DND-41 (cell line): ENCODE measurements around the gene TPPP3.

Experiments used
- ATAC-seq: fragments of 200-7000 bp; cut with Tn5 transposase; 3 replicates; pipeline ENCODE4 v1.9.1; 2021; ENCODE audit warnings: low read depth; ENCODE audit not compliant: insufficient read depth
- DNase-seq: peaks from one replicate; pipeline ENCODE4 v3.0.0-alpha.2; 2020
- H2AFZ ChIP-seq: 2 replicates; pipeline ENCODE4 v1.6.0; 2012; ENCODE audit warnings: low read depth, low read length
- H3K27ac ChIP-seq: 2 replicates; pipeline ENCODE4 v1.5.1; 2012; ENCODE audit warnings: low read length, inconsistent platforms
- H3K27me3 ChIP-seq: fragments of 200-600 bp; sonication (generic); 2 replicates; pipeline ENCODE4 v1.6.0; 2012; ENCODE audit warnings: low read length, mild to moderate bottlenecking, inconsistent platforms; ENCODE audit not compliant: insufficient read depth, poor library complexity
- H3K36me3 ChIP-seq: 2 replicates; pipeline ENCODE4 v1.5.1; 2012; ENCODE audit warnings: low read length, inconsistent platforms; ENCODE audit not compliant: insufficient read depth
- H3K4me1 ChIP-seq: 2 replicates; pipeline ENCODE4 v1.5.1; 2012; ENCODE audit warnings: mild to moderate bottlenecking, low read length; ENCODE audit not compliant: insufficient read depth
- H3K4me2 ChIP-seq: 2 replicates; pipeline ENCODE4 v1.6.0; 2012; ENCODE audit warnings: mild to moderate bottlenecking, moderate library complexity, low read length, inconsistent platforms; ENCODE audit not compliant: insufficient read depth
- H3K4me3 ChIP-seq, 2 experiments: fragments of 200-600 bp in 1 of 2; shearing (Covaris generic) in 1 of 2; 2 replicates each; pipeline ENCODE4 v1.5.1; 2012 to 2016; ENCODE audit warnings: inconsistent platforms in 2 of 2, low read length in 2 of 2, mild to moderate bottlenecking in 2 of 2, low read depth in 1 of 2, moderate library complexity in 1 of 2
- H3K79me2 ChIP-seq: 2 replicates; pipeline ENCODE4 v1.6.0; 2012; ENCODE audit warnings: low read length, inconsistent platforms; ENCODE audit not compliant: insufficient read depth
- H3K9ac ChIP-seq: 2 replicates; pipeline ENCODE4 v1.6.0; 2012; ENCODE audit warnings: low read depth, mild to moderate bottlenecking, inconsistent platforms, low read length, moderate library complexity
- H3K9me3 ChIP-seq: 2 replicates; pipeline ENCODE4 v1.5.1; 2012; ENCODE audit warnings: low read length, moderate library complexity, mild to moderate bottlenecking, inconsistent platforms; ENCODE audit not compliant: insufficient read depth, severe bottlenecking
- H4K20me1 ChIP-seq: 2 replicates; pipeline ENCODE4 v1.6.0; 2012; ENCODE audit warnings: low read length; ENCODE audit not compliant: insufficient read depth
- CTCF ChIP-seq: IDR thresholded peaks from 2 replicates; pipeline ENCODE4 v1.5.1; 2012; ENCODE audit warnings: borderline replicate concordance, low read length, moderate library complexity, mild to moderate bottlenecking; ENCODE audit not compliant: poor library complexity, severe bottlenecking; ENCODE audit errors: extremely low read depth
- EZH2 ChIP-seq: IDR thresholded peaks from 3 replicates; pipeline ENCODE4 v1.6.1; 2012; ENCODE audit warnings: borderline replicate concordance, low read depth, mild to moderate bottlenecking, moderate library complexity, low read length, inconsistent platforms; ENCODE audit not compliant: severe bottlenecking

TPPP3 gene

GRCh38 chr16:67349172-67349571 is 44.1 kb downstream of the TPPP3 start:
- Histone ChIP-seq H3K4me1 (no peaks in the 10 kb centered on the region), H3K9ac (no peak overlapping the region), H3K9me3 (no peaks in the 10 kb centered on the region), H3K79me2 (no peaks in the 10 kb centered on the region), H3K27me3 (no peaks in the 10 kb centered on the region), H4K20me1 (no peaks in the 10 kb centered on the region), H3K27ac (no peak overlapping the region), H2AFZ (no peak overlapping the region), H3K36me3 (no peaks in the 10 kb centered on the region), H3K4me3 (no peak overlapping the region), H3K4me2 (no peak overlapping the region)
- DNase-seq (no peak), ATAC-seq (0 out of 3 replicates have a peak, but pooled peaks have one; percentile 39)
- no peak for TF ChIP-seq EZH2
- TF ChIP-seq CTCF, result peak; percentile 46

- no peaks in the 10 kb centered on the region for H3K36me3 ChIP-seq
- H3K27ac ChIP-seq, result no peak overlapping the region
- DNase-seq (no peak), ATAC-seq (no peak)
- no peaks in the 10 kb centered on the region for H3K9me3 ChIP-seq
- no peak for TF ChIP-seq EZH2
- H3K4me3 ChIP-seq, result no peak overlapping the region
- H2AFZ ChIP-seq, result no peak overlapping the region
- no peaks in the 10 kb centered on the region for H3K27me3 ChIP-seq
- no peak overlapping the region for H3K9ac ChIP-seq
- H3K79me2 ChIP-seq, result no peaks in the 10 kb centered on the region
- no peak overlapping the region for H3K4me2 ChIP-seq
- H3K4me1 ChIP-seq, result no peaks in the 10 kb centered on the region
- H4K20me1 ChIP-seq, result no peaks in the 10 kb centered on the region
These were observed 47.0 kb downstream of the TPPP3 start for GRCh38 chr16:67346341-67346740.

- H3K79me2 ChIP-seq, result no peaks in the 10 kb centered on the region
- no peaks in the 10 kb centered on the region for H3K4me1 ChIP-seq
- H3K27me3 ChIP-seq, result no peaks in the 10 kb centered on the region
- H4K20me1 ChIP-seq, result no peaks in the 10 kb centered on the region
- H3K4me3 ChIP-seq, result no peak overlapping the region
- no peak overlapping the region for H3K9ac ChIP-seq
- no peaks in the 10 kb centered on the region for H3K9me3 ChIP-seq
- no peaks in the 10 kb centered on the region for H3K36me3 ChIP-seq
- H3K27ac ChIP-seq, result no peak overlapping the region
- TF ChIP-seq EZH2, result no peak
- no peak for TF ChIP-seq CTCF
- no peak overlapping the region for H2AFZ ChIP-seq
- DNase-seq (no peak), ATAC-seq (no peak)
- H3K4me2 ChIP-seq, result no peak overlapping the region
These were observed 47.9 kb downstream of the TPPP3 start for GRCh38 chr16:67345401-67345800.

GRCh38 chr16:67342616-67343015 is 50.7 kb downstream of the TPPP3 start:
- Histone ChIP-seq H3K4me1 (no peaks in the 10 kb centered on the region), H3K27me3 (no peaks in the 10 kb centered on the region), H3K4me2 (no peak overlapping the region), H3K79me2 (no peaks in the 10 kb centered on the region), H2AFZ (no peak overlapping the region), H3K36me3 (no peaks in the 10 kb centered on the region), H3K9ac (no peak overlapping the region), H3K4me3 (no peak overlapping the region), H3K27ac (no peak overlapping the region), H4K20me1 (no peaks in the 10 kb centered on the region), H3K9me3 (no peaks in the 10 kb centered on the region)
- ATAC-seq (no peak), DNase-seq (no peak)
- TF ChIP-seq EZH2, result no peak
- TF ChIP-seq CTCF, result no peak
